Mesodermal cell (in vitro differentiated cells): ENCODE measurements around the gene PRUNE1.

ENCODE experiments used
- H3K27ac ChIP-seq: 2 replicates; pipeline ENCODE4 v1.7.0; 2013; ENCODE audit warnings: mild to moderate bottlenecking, low read depth, low read length, moderate library complexity; ENCODE audit not compliant: severe bottlenecking
- H3K36me3 ChIP-seq: 2 replicates; pipeline ENCODE4 v1.7.1; 2013; ENCODE audit warnings: mild to moderate bottlenecking, low read length, moderate library complexity; ENCODE audit not compliant: control insufficient read depth, insufficient read depth
- H3K4me1 ChIP-seq: one replicate; pipeline ENCODE4 v1.7.1; 2013; ENCODE audit warnings: mild to moderate bottlenecking, low read length; ENCODE audit not compliant: insufficient read depth, control insufficient read depth, poor library complexity, severe bottlenecking
- H3K4me3 ChIP-seq: 2 replicates; pipeline ENCODE4 v1.7.0; 2013; ENCODE audit warnings: low read length, control low read depth, mild to moderate bottlenecking; ENCODE audit not compliant: insufficient read depth, poor library complexity, severe bottlenecking; ENCODE audit errors: extremely low read depth
- H3K9me3 ChIP-seq: 2 replicates; pipeline ENCODE4 v1.7.1; 2013; ENCODE audit warnings: mild to moderate bottlenecking, low read length, moderate library complexity; ENCODE audit not compliant: control insufficient read depth
- WGBS, 2 experiments: methylation state at CpG; one replicate each; pipeline ENCODE4 v1.1.5; 2013; ENCODE audit warnings: missing lambda C conversion rate in 2 of 2; ENCODE audit not compliant: insufficient coverage in 2 of 2; 5-methylcytosine and 5-hydroxymethylcytosine counted together

PRUNE1 gene

DNA sequence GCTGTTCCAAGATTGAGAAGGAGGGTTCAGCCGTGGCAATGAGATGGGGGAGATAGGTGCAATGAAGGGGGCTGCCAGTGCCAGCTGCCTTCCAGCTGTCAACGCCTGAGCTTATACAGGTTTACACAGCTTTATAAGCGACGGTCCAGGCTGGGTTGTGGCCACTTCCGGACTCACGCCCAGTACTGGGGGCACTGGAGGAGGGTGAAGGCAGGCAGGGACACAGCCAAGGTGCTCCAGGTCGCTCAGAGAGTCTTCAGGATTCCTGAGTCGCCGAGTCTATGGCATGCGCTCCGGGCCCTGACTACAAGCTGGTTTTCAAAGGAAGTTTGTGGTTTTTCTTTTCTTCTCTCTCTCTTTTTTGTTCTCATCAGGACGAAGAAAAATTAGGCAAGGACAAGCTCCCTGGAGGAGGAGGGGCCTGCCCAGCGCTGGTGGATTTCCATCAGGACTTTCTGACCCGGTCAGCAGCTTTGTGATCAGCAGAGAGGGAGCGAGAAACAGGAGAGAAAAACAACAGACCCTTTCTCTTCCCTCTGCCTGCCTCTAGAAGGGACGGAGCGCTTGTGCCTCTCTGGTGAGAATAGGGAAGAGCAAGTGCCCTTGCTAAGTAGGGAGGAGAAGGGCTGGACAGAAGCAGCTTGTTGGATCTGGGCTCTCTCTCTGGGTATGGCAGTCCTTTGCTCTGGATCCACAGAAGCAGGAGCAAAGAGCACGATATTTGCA is 1.8 kb upstream of the PRUNE1 start, which contains the start of gene MINDY1:
Gene MINDY1, minus strand, starts transcription at position 576 of the 726 bp plus-strand sequence. CDS start 4,285 bp downstream, outside the sequence.
- WGBS, 2 experiments, result 15 to 23% methylated on average over 9 to 10 of the region's 18 CpGs
- H3K4me1 ChIP-seq, result peaks cover 15% of the 10 kb centered on the region
- peak within 1 kb of the TSS; percentile 35 for H3K4me3 ChIP-seq

DNA sequence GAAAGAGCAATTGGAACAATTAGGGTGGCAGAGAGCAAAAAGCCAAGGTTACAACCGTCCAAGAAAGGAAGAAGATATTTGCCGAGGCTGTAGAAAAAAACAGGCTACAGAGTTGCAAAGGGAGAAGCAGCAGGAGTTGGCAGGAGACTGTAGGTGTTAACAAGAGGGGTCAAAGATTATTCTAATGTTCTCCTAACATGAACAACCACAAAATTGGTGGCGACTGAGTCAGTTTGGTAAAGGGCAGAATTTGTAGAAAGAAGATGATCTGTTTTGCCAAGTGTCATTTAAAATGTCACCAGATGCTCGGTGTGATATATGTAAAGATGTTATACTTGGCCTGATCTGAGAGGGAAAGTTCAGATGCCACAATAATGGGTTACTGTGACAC is 401 bp upstream of the PRUNE1 start:
- H3K4me1 ChIP-seq, result peaks cover 15% of the 10 kb centered on the region
- no peak overlapping the region for H3K4me3 ChIP-seq
- 43% methylated on average over 3 to 4 of the region's 4 CpGs for WGBS, 2 experiments
- H3K27ac ChIP-seq, result peak overlapping the region; percentile 99
- H3K36me3 ChIP-seq, result no peaks in the 10 kb centered on the region
- no peaks in the 10 kb centered on the region for H3K9me3 ChIP-seq

More for the DNA sequence above, 1.8 kb upstream of the PRUNE1 start, which contains the start of gene MINDY1:
- H3K9me3 ChIP-seq, result no peaks in the 10 kb centered on the region
- H3K36me3 ChIP-seq, result no peaks in the 10 kb centered on the region
- H3K27ac ChIP-seq, result peak within 1 kb of the TSS; percentile 99

DNA sequence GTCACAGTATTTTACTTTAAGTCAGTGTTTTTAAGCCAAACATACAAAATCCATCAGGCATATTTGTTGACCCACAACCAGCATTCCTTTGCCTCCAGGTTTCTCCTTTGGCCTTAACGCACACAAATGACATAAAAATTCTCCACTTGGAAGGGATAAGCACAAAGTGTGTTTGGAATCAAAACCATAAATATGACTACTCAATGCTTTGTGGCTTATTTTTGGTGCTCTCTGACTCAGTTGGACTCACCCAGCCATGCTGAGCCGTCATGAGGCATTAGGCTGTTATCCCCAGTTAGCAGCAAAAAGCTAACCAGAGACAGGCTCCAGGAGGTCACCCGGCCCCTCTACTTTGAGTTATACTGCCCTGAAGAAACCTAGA is 948 bp downstream of the PRUNE1 start:
- peaks cover 15% of the 10 kb centered on the region for H3K4me1 ChIP-seq
- 81 to 83% methylated on average over 2 of the region's 3 CpGs for WGBS, 2 experiments
- peak overlapping the region; percentile 70 for H3K4me3 ChIP-seq
- peak overlapping the region; percentile 55 for H3K27ac ChIP-seq
- no peaks in the 10 kb centered on the region for H3K36me3 ChIP-seq
- no peaks in the 10 kb centered on the region for H3K9me3 ChIP-seq

DNA sequence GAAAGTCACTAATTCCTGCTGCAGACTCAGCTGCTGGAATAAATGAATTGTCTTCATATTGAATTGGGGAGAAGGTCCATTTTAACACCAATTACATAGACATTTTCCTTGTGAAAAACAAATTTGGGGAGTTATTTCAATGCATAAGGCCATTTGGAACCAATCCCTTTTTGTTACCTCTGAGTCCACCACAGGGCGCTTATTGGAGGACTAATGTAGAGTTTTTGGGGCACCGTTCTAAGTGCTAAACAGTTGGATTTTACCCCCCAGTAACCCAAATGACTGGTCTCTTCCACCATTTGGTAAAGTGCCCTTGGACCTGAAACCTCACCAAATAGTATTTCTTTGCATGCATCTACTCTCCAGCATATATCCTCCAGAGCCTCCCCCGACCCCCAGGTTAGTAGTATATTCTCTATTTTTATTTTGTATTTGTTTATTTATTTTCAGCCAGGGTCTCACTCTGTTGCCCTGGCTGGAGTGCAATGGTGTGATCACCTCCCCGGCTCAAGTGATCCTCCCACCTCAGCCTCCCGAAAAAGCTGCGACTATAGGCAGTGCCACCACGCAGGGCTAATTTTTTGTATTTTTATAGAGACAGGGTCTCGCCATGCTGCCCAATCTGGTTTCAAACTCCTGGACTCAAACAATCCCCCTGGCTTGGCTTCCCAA is 1.6 kb downstream of the PRUNE1 start:
- H3K4me1 ChIP-seq, result peaks cover 15% of the 10 kb centered on the region
- no peaks in the 10 kb centered on the region for H3K9me3 ChIP-seq
- H3K4me3 ChIP-seq, result no peak overlapping the region
- WGBS, 2 experiments, result 100% methylated on average over 4 to 6 of the region's 8 CpGs
- H3K27ac ChIP-seq, result no peak overlapping the region
- no peaks in the 10 kb centered on the region for H3K36me3 ChIP-seq

DNA sequence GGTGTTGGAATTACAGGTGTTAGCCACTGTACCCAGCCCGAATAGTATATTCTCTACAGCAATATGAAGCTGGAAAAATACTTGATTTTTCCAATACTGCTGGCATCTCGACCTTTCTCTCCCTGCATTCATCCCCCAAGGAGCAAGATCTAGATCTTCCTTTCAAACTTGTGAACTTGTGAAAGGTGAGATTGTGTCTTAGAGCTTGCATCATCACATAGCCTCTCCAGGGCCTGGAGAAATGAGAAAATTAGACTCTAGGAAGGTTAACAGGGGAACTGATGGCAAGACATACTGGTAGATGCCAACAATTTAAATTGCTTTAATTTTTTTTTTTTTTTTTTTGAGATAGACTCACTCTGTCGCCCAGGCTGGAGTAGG is 2.1 kb downstream of the PRUNE1 start:
- H3K9me3 ChIP-seq, result no peaks in the 10 kb centered on the region
- 92% methylated on average over 2 of the region's 3 CpGs; no CpG with 5 or more reads in 1 of the 2 experiments for WGBS, 2 experiments
- H3K4me3 ChIP-seq, result no peak overlapping the region
- no peaks in the 10 kb centered on the region for H3K36me3 ChIP-seq
- H3K27ac ChIP-seq, result no peak overlapping the region
- H3K4me1 ChIP-seq, result peaks cover 14% of the 10 kb centered on the region

DNA sequence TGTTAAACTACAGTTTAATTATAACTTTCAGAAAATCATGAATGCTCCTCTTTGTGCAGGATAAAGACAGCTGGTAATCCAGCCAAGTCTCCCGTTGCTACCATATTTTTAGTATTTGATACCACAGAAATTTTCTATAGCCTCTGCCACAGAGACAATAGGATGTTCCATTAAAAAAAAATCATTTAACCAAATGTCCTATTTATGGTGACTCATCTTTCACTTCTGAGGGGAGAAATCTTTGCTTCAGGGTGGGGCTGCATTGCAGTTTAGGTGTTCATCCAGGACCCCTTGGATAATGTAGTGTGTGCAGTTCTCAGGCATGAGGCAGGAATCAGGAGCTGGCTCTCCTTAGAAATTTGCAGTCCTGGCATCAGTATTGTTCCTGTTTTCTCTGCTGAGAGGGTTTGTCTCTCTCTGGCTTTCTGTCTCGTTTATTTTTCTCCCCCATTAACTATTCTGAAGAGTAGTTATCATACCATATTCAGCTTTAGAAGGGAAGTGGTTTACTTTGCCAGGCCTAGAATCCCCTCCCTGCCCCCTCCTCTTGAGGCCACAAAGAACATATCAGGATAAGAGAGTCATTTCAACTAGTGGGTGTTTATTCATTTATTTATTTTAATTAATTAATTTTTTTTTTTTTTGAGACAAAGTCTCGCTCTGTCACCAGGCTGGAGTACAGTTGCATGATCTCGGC is 3.1 kb downstream of the PRUNE1 start:
- Histone ChIP-seq H3K4me1 (peaks cover 7% of the 10 kb centered on the region), H3K27ac (no peak overlapping the region), H3K36me3 (peaks cover 2% of the 10 kb centered on the region), H3K9me3 (no peaks in the 10 kb centered on the region), H3K4me3 (no peak overlapping the region)
- 94 to 100% methylated on average over 1 to 3 of the region's 4 CpGs for WGBS, 2 experiments

DNA sequence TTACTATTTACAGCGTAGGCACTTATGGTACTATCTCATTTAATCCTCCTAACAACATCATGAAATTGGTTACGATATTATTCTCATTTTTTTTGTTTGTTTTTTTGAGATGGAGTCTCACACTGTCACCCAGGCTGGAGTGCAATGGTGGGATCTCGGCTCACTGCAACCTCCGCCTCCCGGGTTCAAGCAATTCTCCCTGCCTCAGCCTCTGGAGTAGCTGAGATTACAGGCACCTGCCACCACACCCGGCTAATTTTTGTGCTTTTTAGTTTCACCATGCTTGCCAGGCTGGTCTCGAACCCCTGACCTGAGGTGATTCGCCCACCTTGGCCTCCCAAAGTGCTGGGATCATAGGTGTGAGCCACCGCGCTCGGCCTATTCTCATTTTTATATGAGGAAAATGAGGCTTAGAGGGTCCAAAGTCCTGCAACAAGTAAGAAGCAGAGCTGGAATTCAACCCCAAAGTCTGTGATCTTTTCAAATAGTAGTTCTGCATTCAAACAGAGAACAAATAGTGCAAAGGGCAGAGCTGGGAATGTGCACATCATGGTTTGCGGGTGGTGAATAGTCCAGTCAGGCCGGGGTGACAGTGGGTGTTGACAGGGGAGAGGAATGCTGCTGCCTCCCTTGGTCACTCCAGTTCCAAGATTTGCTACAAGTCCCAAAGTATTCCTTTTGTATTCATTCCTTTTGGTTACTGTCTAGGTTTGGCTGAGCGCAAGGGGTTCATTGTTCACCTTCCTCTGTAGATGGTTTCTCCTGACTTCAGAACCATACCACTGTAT is 4.6 kb downstream of the PRUNE1 start:
- H3K27ac ChIP-seq, result no peak overlapping the region
- H3K9me3 ChIP-seq, result no peaks in the 10 kb centered on the region
- H3K4me3 ChIP-seq, result no peak overlapping the region
- peaks cover 2% of the 10 kb centered on the region for H3K4me1 ChIP-seq
- 92 to 93% methylated on average over 11 of the region's 14 CpGs for whole genome bisulfite sequencing, 2 experiments
- peaks cover 2% of the 10 kb centered on the region for H3K36me3 ChIP-seq

DNA sequence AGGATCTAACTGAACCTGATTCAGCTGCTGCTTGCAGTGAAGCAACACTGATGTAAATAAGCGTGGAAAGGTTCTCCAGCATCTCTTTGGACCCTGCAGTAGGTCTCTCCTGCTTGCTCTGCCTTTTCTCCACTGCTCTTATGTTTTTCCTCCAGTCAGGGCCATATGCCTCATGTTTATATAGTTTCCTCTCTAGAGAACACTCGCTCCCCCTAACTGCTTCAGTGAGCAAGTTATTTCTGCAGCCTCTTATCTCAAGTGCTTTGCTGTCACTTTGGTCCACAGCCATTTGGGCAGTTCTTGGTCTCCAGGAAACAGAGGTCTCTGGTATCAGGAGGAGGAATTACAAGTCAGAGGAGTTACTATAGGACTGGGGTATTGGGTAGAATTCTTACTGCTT is 5.3 kb downstream of the PRUNE1 start:
- Histone ChIP-seq H3K9me3 (no peaks in the 10 kb centered on the region), H3K4me3 (no peak overlapping the region), H3K4me1 (no peaks in the 10 kb centered on the region), H3K27ac (no peak overlapping the region), H3K36me3 (peaks cover 6% of the 10 kb centered on the region)
- 79 to 84% methylated on average over 2 of the region's 2 CpGs for WGBS, 2 experiments

DNA sequence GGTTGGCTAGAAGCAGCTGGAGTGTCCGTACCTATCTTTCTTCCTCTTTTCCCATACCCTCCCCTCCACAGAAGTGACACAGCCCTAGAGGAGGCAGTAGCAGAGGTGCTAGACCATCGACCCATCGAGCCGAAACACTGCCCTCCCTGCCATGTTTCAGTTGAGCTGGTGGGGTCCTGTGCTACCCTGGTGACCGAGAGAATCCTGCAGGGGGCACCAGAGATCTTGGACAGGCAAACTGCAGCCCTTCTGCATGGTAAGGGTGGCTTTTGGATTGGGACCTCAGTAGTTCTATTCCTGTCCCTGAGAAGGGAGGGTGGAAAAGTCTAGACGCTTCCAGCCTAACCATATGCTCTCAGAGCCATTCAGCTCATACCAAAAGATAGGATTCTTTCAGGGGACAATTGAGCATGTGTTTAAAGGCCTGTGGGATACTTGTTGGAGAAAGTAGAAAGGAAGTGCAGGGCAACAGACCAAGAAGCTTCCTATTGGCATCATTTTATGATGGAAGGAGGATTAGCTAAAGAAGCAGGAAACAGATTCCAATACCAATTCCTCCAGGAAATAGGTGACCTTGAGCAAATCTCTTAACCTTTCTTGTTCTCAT is 16.4 kb downstream of the PRUNE1 start:
- peaks cover 50% of the 10 kb centered on the region for H3K36me3 ChIP-seq
- peak overlapping the region; percentile 16 for H3K27ac ChIP-seq
- 26 to 29% methylated on average over 4 of the region's 6 CpGs for WGBS, 2 experiments
- no peaks in the 10 kb centered on the region for H3K9me3 ChIP-seq
- no peaks in the 10 kb centered on the region for H3K4me1 ChIP-seq
- H3K4me3 ChIP-seq, result no peak overlapping the region

DNA sequence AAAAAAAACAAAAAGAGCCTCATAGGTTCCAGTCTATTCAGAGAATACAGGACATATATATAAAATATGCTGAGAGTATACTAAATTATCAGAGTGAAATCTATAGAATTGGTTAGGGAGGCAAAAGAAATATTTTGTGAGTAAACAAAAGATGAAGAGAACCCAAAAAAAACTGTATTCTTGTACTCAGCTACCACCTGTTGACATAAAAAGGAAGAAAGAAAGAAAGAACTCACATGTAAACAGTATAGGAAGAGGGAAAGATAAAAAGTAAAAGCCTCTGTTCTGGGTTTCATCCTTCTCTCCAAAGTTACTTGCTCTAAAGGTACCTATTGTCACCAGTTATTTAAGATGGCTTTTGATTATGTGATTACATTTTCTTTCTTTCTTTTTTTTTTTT is 18.2 kb downstream of the PRUNE1 start:
- Histone ChIP-seq H3K27ac (no peak overlapping the region), H3K9me3 (no peaks in the 10 kb centered on the region), H3K4me1 (no peaks in the 10 kb centered on the region), H3K4me3 (no peak overlapping the region), H3K36me3 (peaks cover 60% of the 10 kb centered on the region)
